ENCODE data around the gene IGLL5.

Gene IGLL5

GRCh38 chr22:22887621-22888503 lies at the start of gene IGLL5:
IGLL5 (plus strand) TSS chr22:22887816; CDS start chr22:22888054, 238 bp downstream.
- H3K9me3 ChIP-seq (ENCODE audit: control insufficient read depth, insufficient read depth, low read length): no peaks in the 10 kb centered on the region
- H3K4me1 ChIP-seq (ENCODE audit: control insufficient read depth, insufficient read depth, low read length): no peaks in the 10 kb centered on the region
- no peak within 1 kb of the TSS for H3K27ac ChIP-seq (ENCODE audit: low read depth, low read length)
- H3K27me3 ChIP-seq (ENCODE audit: control insufficient read depth, insufficient read depth, low read length): peaks cover 36% of the 10 kb centered on the region
- no peak within 1 kb of the TSS for H3K4me3 ChIP-seq (ENCODE audit: low read depth, low read length)
- H3K36me3 ChIP-seq (ENCODE audit: control insufficient read depth, insufficient read depth, low read length): no peaks in the 10 kb centered on the region
- no peak within 1 kb of the TSS for H3K9ac ChIP-seq (ENCODE audit: low read depth, low read length)

GRCh38 chr22:22838148-22838786 lies 49.3 kb upstream of the IGLL5 start:
- H3K4me3 ChIP-seq (ENCODE audit: low read depth, low read length): no peak overlapping the region

DNA sequence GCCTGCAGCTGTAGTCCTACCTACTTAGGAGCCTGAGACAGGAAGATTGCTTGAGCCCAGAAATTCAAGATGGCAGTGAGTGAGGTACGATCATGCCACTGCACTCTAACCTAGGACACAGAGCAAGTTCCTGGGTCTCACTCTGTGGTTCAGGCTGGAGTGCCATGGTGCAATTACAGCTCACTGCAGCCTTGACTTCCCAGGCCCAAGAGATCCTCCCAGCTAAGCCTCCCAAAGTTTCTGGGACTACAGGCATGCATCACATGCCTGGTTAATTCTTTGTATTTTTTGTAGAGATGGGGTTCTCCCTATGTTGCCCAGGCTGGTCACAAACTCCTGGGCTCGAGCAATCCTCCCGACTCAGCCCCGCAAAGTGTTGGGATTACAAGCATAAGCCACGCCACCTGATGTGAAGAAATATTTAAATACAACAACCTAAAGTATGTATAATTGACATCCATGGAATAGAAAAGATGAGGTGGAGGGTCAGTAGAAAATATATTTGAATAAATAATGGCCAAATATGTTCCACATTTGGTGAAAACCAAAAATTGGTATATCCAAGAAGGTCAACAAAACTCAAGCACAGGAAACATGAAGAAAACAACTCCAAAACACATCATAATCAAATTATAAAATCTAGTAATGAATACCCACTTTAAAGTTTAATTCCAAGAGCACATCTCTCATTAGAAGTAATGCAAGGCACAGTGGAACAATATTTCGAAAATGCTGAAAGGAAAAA lies 47.9 kb upstream of the IGLL5 start:
- Histone ChIP-seq H3K4me1 (ENCODE audit: control insufficient read depth, insufficient read depth, low read length) (no peaks in the 10 kb centered on the region), H3K9ac (ENCODE audit: low read depth, low read length) (no peak overlapping the region), H3K9me3 (ENCODE audit: control insufficient read depth, insufficient read depth, low read length) (no peaks in the 10 kb centered on the region), H3K4me3 (ENCODE audit: low read depth, low read length) (no peak overlapping the region), H3K27ac (ENCODE audit: low read depth, low read length) (no peak overlapping the region), H3K36me3 (ENCODE audit: control insufficient read depth, insufficient read depth, low read length) (no peaks in the 10 kb centered on the region), H3K27me3 (ENCODE audit: control insufficient read depth, insufficient read depth, low read length) (peaks cover 60% of the 10 kb centered on the region)

More at GRCh38 chr22:22838148-22838786, 49.3 kb upstream of the IGLL5 start:
- no peak overlapping the region for H3K9ac ChIP-seq (ENCODE audit: low read depth, low read length)
- no peaks in the 10 kb centered on the region for H3K4me1 ChIP-seq (ENCODE audit: control insufficient read depth, insufficient read depth, low read length)
- H3K9me3 ChIP-seq (ENCODE audit: control insufficient read depth, insufficient read depth, low read length): no peaks in the 10 kb centered on the region
- peaks cover 65% of the 10 kb centered on the region for H3K27me3 ChIP-seq (ENCODE audit: control insufficient read depth, insufficient read depth, low read length)
- H3K36me3 ChIP-seq (ENCODE audit: control insufficient read depth, insufficient read depth, low read length): no peaks in the 10 kb centered on the region
- H3K27ac ChIP-seq (ENCODE audit: low read depth, low read length): no peak overlapping the region

GRCh38 chr22:22840780-22841179 lies 46.8 kb upstream of the IGLL5 start:
- H3K9me3 ChIP-seq (ENCODE audit: control insufficient read depth, insufficient read depth, low read length): no peaks in the 10 kb centered on the region
- H3K9ac ChIP-seq (ENCODE audit: low read depth, low read length): no peak overlapping the region
- H3K36me3 ChIP-seq (ENCODE audit: control insufficient read depth, insufficient read depth, low read length): no peaks in the 10 kb centered on the region
- no peaks in the 10 kb centered on the region for H3K4me1 ChIP-seq (ENCODE audit: control insufficient read depth, insufficient read depth, low read length)
- peaks cover 57% of the 10 kb centered on the region for H3K27me3 ChIP-seq (ENCODE audit: control insufficient read depth, insufficient read depth, low read length)
- H3K4me3 ChIP-seq (ENCODE audit: low read depth, low read length): no peak overlapping the region
- H3K27ac ChIP-seq (ENCODE audit: low read depth, low read length): no peak overlapping the region

- Histone ChIP-seq H3K4me3 (ENCODE audit: low read depth, low read length) (no peak overlapping the region), H3K4me1 (ENCODE audit: control insufficient read depth, insufficient read depth, low read length) (no peaks in the 10 kb centered on the region), H3K9me3 (ENCODE audit: control insufficient read depth, insufficient read depth, low read length) (no peaks in the 10 kb centered on the region), H3K36me3 (ENCODE audit: control insufficient read depth, insufficient read depth, low read length) (no peaks in the 10 kb centered on the region), H3K27ac (ENCODE audit: low read depth, low read length) (no peak overlapping the region), H3K9ac (ENCODE audit: low read depth, low read length) (no peak overlapping the region), H3K27me3 (ENCODE audit: control insufficient read depth, insufficient read depth, low read length) (peaks cover 53% of the 10 kb centered on the region)
Observed at GRCh38 chr22:22841598-22841997, 46.0 kb upstream of the IGLL5 start.

DNA sequence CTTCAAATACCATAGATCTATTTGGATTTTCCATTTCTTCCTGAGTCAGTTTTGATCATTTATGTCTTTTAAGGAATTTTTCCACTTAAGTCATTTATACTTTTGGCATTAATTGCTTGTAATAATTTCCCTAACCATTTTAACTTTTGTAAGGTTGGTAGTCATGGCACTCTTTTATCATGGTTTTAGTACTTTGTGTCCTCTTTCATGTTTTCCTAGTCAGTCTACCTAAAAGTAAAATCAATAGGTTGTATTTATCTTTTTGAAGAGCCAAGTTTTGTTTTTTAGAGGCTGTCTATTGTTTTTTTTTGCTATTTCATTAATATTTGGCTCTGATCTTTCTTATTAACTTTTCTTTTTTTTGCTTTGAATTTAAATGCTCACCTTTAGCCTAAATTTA lies 45.5 kb upstream of the IGLL5 start:
- Histone ChIP-seq H3K27me3 (ENCODE audit: control insufficient read depth, insufficient read depth, low read length) (peaks cover 54% of the 10 kb centered on the region), H3K36me3 (ENCODE audit: control insufficient read depth, insufficient read depth, low read length) (no peaks in the 10 kb centered on the region), H3K9ac (ENCODE audit: low read depth, low read length) (no peak overlapping the region), H3K9me3 (ENCODE audit: control insufficient read depth, insufficient read depth, low read length) (no peaks in the 10 kb centered on the region), H3K4me1 (ENCODE audit: control insufficient read depth, insufficient read depth, low read length) (no peaks in the 10 kb centered on the region), H3K4me3 (ENCODE audit: low read depth, low read length) (no peak overlapping the region), H3K27ac (ENCODE audit: low read depth, low read length) (no peak overlapping the region)

DNA sequence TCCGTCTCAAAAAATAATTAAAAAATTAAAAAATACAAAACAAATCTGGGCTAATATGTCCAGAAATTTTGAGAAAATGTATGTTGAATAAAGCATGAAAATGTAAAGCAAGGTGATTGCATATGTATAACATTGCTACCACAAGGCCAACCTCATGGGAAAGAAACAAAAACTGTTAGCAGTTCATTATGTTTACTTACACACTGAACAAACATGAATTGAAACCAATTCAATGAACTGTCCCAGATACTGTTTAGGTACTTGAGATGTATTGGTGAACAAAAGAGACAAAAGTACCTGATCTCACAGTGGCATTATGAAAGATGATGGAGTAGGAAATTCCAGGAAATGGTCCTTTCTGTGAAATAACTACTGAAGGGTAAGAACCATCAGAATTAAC lies 43.8 kb upstream of the IGLL5 start:
- no peaks in the 10 kb centered on the region for H3K9me3 ChIP-seq (ENCODE audit: control insufficient read depth, insufficient read depth, low read length)
- no peak overlapping the region for H3K4me3 ChIP-seq (ENCODE audit: low read depth, low read length)
- H3K27ac ChIP-seq (ENCODE audit: low read depth, low read length): no peak overlapping the region
- H3K36me3 ChIP-seq (ENCODE audit: control insufficient read depth, insufficient read depth, low read length): no peaks in the 10 kb centered on the region
- H3K27me3 ChIP-seq (ENCODE audit: control insufficient read depth, insufficient read depth, low read length): peaks cover 66% of the 10 kb centered on the region
- H3K4me1 ChIP-seq (ENCODE audit: control insufficient read depth, insufficient read depth, low read length): no peaks in the 10 kb centered on the region
- no peak overlapping the region for H3K9ac ChIP-seq (ENCODE audit: low read depth, low read length)

DNA sequence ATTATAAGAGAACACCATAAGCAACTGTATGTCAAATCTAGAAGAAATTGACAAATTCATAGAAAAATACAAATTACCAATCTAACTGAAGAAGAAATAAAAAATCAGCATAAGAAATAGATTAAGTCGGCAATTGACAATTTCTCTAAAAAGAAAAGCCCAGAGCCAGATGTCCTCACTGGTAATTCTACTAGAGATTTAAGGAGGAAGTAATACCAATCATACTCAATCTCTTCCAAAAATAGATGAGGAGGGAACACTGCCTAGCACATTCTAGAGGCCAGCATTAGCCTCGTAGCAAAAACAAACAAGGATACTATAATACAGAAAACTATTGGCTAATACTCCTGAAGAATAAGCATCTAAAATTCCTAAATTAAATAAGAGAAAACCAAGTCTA lies 40.4 kb upstream of the IGLL5 start:
- Histone ChIP-seq H3K9me3 (ENCODE audit: control insufficient read depth, insufficient read depth, low read length) (no peaks in the 10 kb centered on the region), H3K9ac (ENCODE audit: low read depth, low read length) (no peak overlapping the region), H3K4me3 (ENCODE audit: low read depth, low read length) (no peak overlapping the region), H3K27me3 (ENCODE audit: control insufficient read depth, insufficient read depth, low read length) (peaks cover 52% of the 10 kb centered on the region), H3K27ac (ENCODE audit: low read depth, low read length) (no peak overlapping the region), H3K4me1 (ENCODE audit: control insufficient read depth, insufficient read depth, low read length) (no peaks in the 10 kb centered on the region), H3K36me3 (ENCODE audit: control insufficient read depth, insufficient read depth, low read length) (no peaks in the 10 kb centered on the region)

DNA sequence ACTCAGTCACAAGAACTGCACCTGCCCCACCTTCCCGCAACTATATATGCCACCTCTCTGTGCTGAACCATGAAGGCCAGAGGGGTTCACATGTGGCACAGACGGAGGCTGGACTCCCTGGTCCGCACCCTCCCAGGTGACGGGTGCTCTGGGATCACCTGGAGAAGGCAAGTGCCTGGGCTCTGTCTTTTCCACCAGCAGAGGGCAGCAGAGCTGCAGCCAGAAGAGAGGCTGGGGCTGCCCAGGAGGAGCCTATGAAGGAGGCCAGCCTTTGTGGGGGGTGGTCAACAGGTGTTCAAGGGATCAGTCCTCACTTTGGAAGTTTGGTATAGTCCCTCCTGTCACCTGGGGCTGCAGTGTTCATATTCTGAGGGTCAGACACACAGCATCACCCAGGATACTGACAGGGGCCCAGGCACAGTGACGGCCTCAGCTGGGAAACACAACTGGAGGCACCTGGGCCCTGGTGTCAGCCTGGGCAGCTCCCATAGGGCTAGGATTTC lies 39.2 kb upstream of the IGLL5 start:
- H3K9me3 ChIP-seq (ENCODE audit: control insufficient read depth, insufficient read depth, low read length): no peaks in the 10 kb centered on the region
- no peaks in the 10 kb centered on the region for H3K4me1 ChIP-seq (ENCODE audit: control insufficient read depth, insufficient read depth, low read length)
- no peak overlapping the region for H3K9ac ChIP-seq (ENCODE audit: low read depth, low read length)
- peaks cover 63% of the 10 kb centered on the region for H3K27me3 ChIP-seq (ENCODE audit: control insufficient read depth, insufficient read depth, low read length)
- no peak overlapping the region for H3K27ac ChIP-seq (ENCODE audit: low read depth, low read length)
- H3K4me3 ChIP-seq (ENCODE audit: low read depth, low read length): no peak overlapping the region
- no peaks in the 10 kb centered on the region for H3K36me3 ChIP-seq (ENCODE audit: control insufficient read depth, insufficient read depth, low read length)

DNA sequence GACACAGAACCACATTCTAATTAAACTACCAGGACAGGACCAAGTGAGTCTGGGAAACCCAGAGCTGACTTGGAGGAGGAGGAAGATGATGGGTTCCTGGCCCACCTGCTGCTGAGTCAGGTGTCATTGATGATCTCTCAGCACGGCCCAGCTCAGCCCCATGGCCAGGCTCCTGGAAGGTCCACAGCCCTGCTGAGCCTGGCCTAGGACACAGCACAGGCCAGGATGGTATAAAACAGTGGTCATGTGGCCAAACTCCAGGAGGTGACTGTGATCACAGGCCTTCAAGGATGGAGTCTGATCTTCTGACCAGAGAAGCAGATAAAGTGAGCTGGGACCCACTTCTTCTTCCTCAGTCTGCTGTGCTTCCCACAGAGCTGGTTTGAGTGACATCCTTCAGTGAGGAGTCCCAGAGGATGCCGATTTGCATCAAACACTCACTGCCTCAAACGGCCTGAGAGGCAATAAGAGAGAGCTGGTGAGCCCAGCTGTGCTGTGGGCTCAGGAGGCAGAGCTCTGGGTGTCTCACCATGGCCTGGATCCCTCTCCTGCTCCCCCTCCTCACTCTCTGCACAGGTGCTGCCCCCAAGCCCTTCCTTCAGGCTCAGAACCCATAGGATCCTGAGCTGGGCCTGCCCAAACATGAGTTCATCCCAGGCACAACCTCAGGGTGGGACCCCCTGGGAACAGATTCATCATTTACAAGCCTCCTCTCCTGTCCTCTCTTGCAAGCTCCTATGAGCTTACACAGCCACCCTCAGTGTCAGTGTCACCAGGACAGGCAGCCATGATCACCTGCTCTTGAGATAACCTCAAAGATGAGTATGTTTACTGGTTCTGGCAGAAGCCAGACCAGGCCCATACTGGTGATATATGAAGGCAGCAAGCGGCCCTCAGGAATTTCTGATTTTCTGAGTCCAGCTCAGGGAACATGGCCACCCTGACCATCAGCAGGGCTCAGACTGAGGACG lies 37.7 kb upstream of the IGLL5 start:
- Histone ChIP-seq H3K36me3 (ENCODE audit: control insufficient read depth, insufficient read depth, low read length) (no peaks in the 10 kb centered on the region), H3K9me3 (ENCODE audit: control insufficient read depth, insufficient read depth, low read length) (no peaks in the 10 kb centered on the region), H3K4me3 (ENCODE audit: low read depth, low read length) (no peak overlapping the region), H3K4me1 (ENCODE audit: control insufficient read depth, insufficient read depth, low read length) (no peaks in the 10 kb centered on the region), H3K27me3 (ENCODE audit: control insufficient read depth, insufficient read depth, low read length) (peaks cover 64% of the 10 kb centered on the region), H3K9ac (ENCODE audit: low read depth, low read length) (no peak overlapping the region), H3K27ac (ENCODE audit: low read depth, low read length) (no peak overlapping the region)
